ENCODE results near the gene B3GALT4. TPM values are rescaled to one million over a fixed set of nuclear protein-coding genes. Genes with fewer than 3 reads are reported as not detected.

B3GALT4 gene
- total RNA-seq, 1 donor from 2014 or later = 4.6 TPM

- Mint-ChIP-seq H3K4me3 (peak overlapping the region; percentile 81), H3K9me3 (no peaks in the 10 kb centered on the region), H3K36me3 (peaks cover 15% of the 10 kb centered on the region), H3K27ac (peak overlapping the region; percentile 91), H3K27me3 (ENCODE audit: low read depth) (no peaks in the 10 kb centered on the region), H3K4me1 (peaks cover 41% of the 10 kb centered on the region)
- no peak for DNase-seq (ENCODE audit: low spot score in 2 of 2, unreplicated experiment in 2 of 2)
- no peak for TF ChIP-seq CTCF (IDR thresholded peaks at IDR 0.05; ENCODE audit: unreplicated experiment)
These were observed 904 bp downstream of the B3GALT4 start for GRCh38 chr6:33277663-33278391.

- no peak for TF ChIP-seq CTCF (IDR thresholded peaks at IDR 0.05; ENCODE audit: unreplicated experiment)
- peaks cover 36% of the 10 kb centered on the region for H3K4me1 Mint-ChIP-seq
- peaks cover 15% of the 10 kb centered on the region for H3K36me3 Mint-ChIP-seq
- H3K27ac Mint-ChIP-seq = no peak overlapping the region
- H3K27me3 Mint-ChIP-seq (ENCODE audit: low read depth) = no peaks in the 10 kb centered on the region
- no peak for DNase-seq (ENCODE audit: low spot score in 2 of 2, unreplicated experiment in 2 of 2)
- no peaks in the 10 kb centered on the region for H3K9me3 Mint-ChIP-seq
- peak overlapping the region; percentile 31 for H3K4me3 Mint-ChIP-seq
These were observed 1.4 kb downstream of the B3GALT4 start for GRCh38 chr6:33278392-33278741.

- Mint-ChIP-seq H3K4me1 (peaks cover 31% of the 10 kb centered on the region), H3K27ac (no peak overlapping the region), H3K4me3 (no peak overlapping the region), H3K36me3 (peaks cover 15% of the 10 kb centered on the region), H3K9me3 (no peaks in the 10 kb centered on the region), H3K27me3 (ENCODE audit: low read depth) (no peaks in the 10 kb centered on the region)
- no peak for DNase-seq (ENCODE audit: low spot score in 2 of 2, unreplicated experiment in 2 of 2)
- no peak for TF ChIP-seq CTCF (IDR thresholded peaks at IDR 0.05; ENCODE audit: unreplicated experiment)
These were observed 1.9 kb downstream of the B3GALT4 start for GRCh38 chr6:33278810-33279209.

GRCh38 chr6:33279257-33279695 lies 2.4 kb downstream of the B3GALT4 start:
- Mint-ChIP-seq H3K27ac (no peak overlapping the region), H3K36me3 (peaks cover 13% of the 10 kb centered on the region), H3K27me3 (ENCODE audit: low read depth) (no peaks in the 10 kb centered on the region)

GRCh38 chr6:33279971-33280511 lies 3.1 kb downstream of the B3GALT4 start:
- no peak for DNase-seq (ENCODE audit: low spot score in 2 of 2, unreplicated experiment in 2 of 2)
- no peak overlapping the region for H3K27ac Mint-ChIP-seq
- no peaks in the 10 kb centered on the region for H3K9me3 Mint-ChIP-seq
- no peak overlapping the region for H3K4me3 Mint-ChIP-seq
- H3K36me3 Mint-ChIP-seq = peaks cover 10% of the 10 kb centered on the region
- no peaks in the 10 kb centered on the region for H3K27me3 Mint-ChIP-seq (ENCODE audit: low read depth)
- peak; percentile 36 for TF ChIP-seq CTCF (IDR thresholded peaks at IDR 0.05; ENCODE audit: unreplicated experiment)
- H3K4me1 Mint-ChIP-seq = peaks cover 21% of the 10 kb centered on the region

More at GRCh38 chr6:33279257-33279695, 2.4 kb downstream of the B3GALT4 start:
- Mint-ChIP-seq H3K4me1 (peaks cover 29% of the 10 kb centered on the region), H3K9me3 (no peaks in the 10 kb centered on the region), H3K4me3 (no peak overlapping the region)
- no peak for TF ChIP-seq CTCF (IDR thresholded peaks at IDR 0.05; ENCODE audit: unreplicated experiment)
- DNase-seq (ENCODE audit: low spot score in 2 of 2, unreplicated experiment in 2 of 2) = no peak

Measured in mesothelial cell of epicardium (in vitro differentiated cells).